GM23248 (cell line): ENCODE results near the gene DNASE1L1. TPM values are rescaled to one million over a fixed set of nuclear protein-coding genes. Genes with fewer than 3 reads are reported as not detected.

Experiments used
- DNase-seq: peaks from one replicate; pipeline ENCODE4 v3.0.0-alpha.2; 2015
- H2AFZ ChIP-seq: fragments of 200-600 bp; sonication (generic); 2 replicates; pipeline ENCODE4 v1.6.1; 2016; ENCODE audit warnings: antibody characterized with exemption
- H3F3A ChIP-seq: fragments of 200-600 bp; sonication (generic); 2 replicates; pipeline ENCODE4 v1.6.1; 2016; ENCODE audit warnings: mild to moderate bottlenecking, antibody characterized with exemption, mixed run types; ENCODE audit not compliant: insufficient read depth
- H3K27ac ChIP-seq: fragments of 200-600 bp; sonication (generic); 2 replicates; pipeline ENCODE4 v1.5.1; 2016; ENCODE audit warnings: mild to moderate bottlenecking
- H3K27me3 ChIP-seq: fragments of 200-600 bp; sonication (generic); replicated peaks from 2 replicates; pipeline ENCODE4 v1.6.1; 2016; ENCODE audit warnings: mild to moderate bottlenecking; ENCODE audit not compliant: insufficient read depth
- H3K36me3 ChIP-seq: fragments of 200-600 bp; sonication (generic); 2 replicates; pipeline ENCODE4 v1.6.1; 2016; ENCODE audit warnings: low read depth, mild to moderate bottlenecking
- H3K4me1 ChIP-seq: fragments of 200-600 bp; sonication (generic); 2 replicates; pipeline ENCODE4 v1.6.1; 2016; ENCODE audit warnings: mild to moderate bottlenecking; ENCODE audit not compliant: insufficient read depth
- H3K4me2 ChIP-seq: fragments of 200-600 bp; sonication (generic); one replicate; pipeline ENCODE4 v1.6.1; 2016; ENCODE audit warnings: mild to moderate bottlenecking; ENCODE audit not compliant: unreplicated experiment
- H3K4me3 ChIP-seq: fragments of 200-600 bp; sonication (generic); 2 replicates; pipeline ENCODE4 v1.5.1; 2016; ENCODE audit warnings: mild to moderate bottlenecking
- H3K79me2 ChIP-seq: fragments of 200-600 bp; sonication (generic); 2 replicates; pipeline ENCODE4 v1.6.1; 2016; ENCODE audit warnings: mild to moderate bottlenecking; ENCODE audit not compliant: insufficient read depth
- H3K9ac ChIP-seq: fragments of 200-600 bp; sonication (generic); 2 replicates; pipeline ENCODE4 v1.6.1; 2016; ENCODE audit warnings: mild to moderate bottlenecking
- H3K9me2 ChIP-seq: fragments of 200-600 bp; sonication (generic); 2 replicates; pipeline ENCODE4 v1.6.1; 2016; ENCODE audit warnings: mixed run types, mild to moderate bottlenecking, moderate library complexity; ENCODE audit not compliant: insufficient read depth
- H3K9me3 ChIP-seq: fragments of 200-600 bp; sonication (generic); one replicate; pipeline ENCODE4 v1.6.1; 2017; ENCODE audit warnings: low read depth
- H4K20me1 ChIP-seq: fragments of 200-600 bp; sonication (generic); 2 replicates; pipeline ENCODE4 v1.6.0; 2016; ENCODE audit not compliant: insufficient read depth
- EZH2 ChIP-seq: fragments of 200-600 bp; sonication (generic); IDR thresholded peaks from 2 replicates; pipeline ENCODE4 v1.6.1; 2018; ENCODE audit warnings: antibody characterized with exemption, mild to moderate bottlenecking; ENCODE audit not compliant: insufficient read depth, poor library complexity, severe bottlenecking
- EZH2phosphoT487 ChIP-seq: fragments of 200-600 bp; sonication (generic); IDR thresholded peaks from 2 replicates; pipeline ENCODE4 v1.6.1; 2018; ENCODE audit warnings: antibody characterized with exemption, moderate library complexity, mild to moderate bottlenecking, low read depth; ENCODE audit not compliant: insufficient read depth
- WGBS, 2 experiments: methylation state at CpG; one replicate each; pipeline ENCODE4 v1.1.6; 2015 to 2017; ENCODE audit warnings: low lambda C conversion rate in 2 of 2, low coverage in 1 of 2; ENCODE audit errors: missing lambda C conversion rate in 2 of 2; 5-methylcytosine and 5-hydroxymethylcytosine counted together
- in situ Hi-C: fragments of 300-500 bp; cut with MboI; formaldehyde crosslinking; loops from 2 replicates; pipeline ENCODE4 v1.15.0; 2020
- polyA plus RNA-seq: library from polyadenylated mRNA; unstranded; fragments of >200 nt; fragmentation: Nextera tagmentation; extraction: Ambion mirVana; gene quantifications from 2 replicates; pipeline ENCODE4 v1.2.1, GENCODE V29; 2016
- total RNA-seq: library from RNA; depleted of rRNA; stranded (reverse); fragments of >200 nt; shearing (Covaris generic); gene quantifications from 2 replicates; pipeline ENCODE4 v1.2.3, GENCODE V29; 2014

The DNASE1L1 gene
- total and polyA plus RNA-seq, 2 experiments from 2014 or later: 16.6 to 60.7 TPM

DNA sequence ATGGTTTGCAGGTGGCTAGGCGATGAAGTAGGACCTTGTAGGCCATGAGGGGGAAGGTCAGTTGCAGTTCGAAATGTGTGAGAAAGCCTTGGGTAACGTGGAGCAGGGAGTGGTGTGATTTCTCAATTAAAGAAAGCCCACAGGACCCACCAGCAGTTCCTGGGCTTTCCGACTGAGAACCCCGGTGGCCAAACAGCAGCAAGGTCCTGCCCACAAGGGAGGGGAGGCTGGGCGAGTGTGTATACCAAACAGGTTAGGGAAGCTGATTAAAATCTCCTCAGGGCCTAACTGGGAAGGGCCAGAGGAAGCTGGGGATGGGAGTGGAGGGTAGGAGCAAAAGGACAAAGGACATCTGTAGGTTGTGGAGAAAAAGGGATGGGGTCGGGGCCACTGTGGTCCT, 21.9 kb upstream of the DNASE1L1 start:
- no peaks in the 10 kb centered on the region for H3K4me1 ChIP-seq
- H4K20me1 ChIP-seq: no peaks in the 10 kb centered on the region
- WGBS, 2 experiments: 82 to 90% methylated on average over 4 to 7 of the region's 7 CpGs
- in situ Hi-C loops: no loop called here
- no peak for TF ChIP-seq EZH2phosphoT487
- H2AFZ ChIP-seq: no peak overlapping the region
- H3K79me2 ChIP-seq: peaks cover 31% of the 10 kb centered on the region
- H3K4me3 ChIP-seq: no peak overlapping the region
- no peaks in the 10 kb centered on the region for H3K9me2 ChIP-seq
- H3K27ac ChIP-seq: no peak overlapping the region
- H3K27me3 ChIP-seq: no peaks in the 10 kb centered on the region
- no peaks in the 10 kb centered on the region for H3F3A ChIP-seq
- no peaks in the 10 kb centered on the region for H3K9me3 ChIP-seq
- DNase-seq: no peak
- no peak overlapping the region for H3K9ac ChIP-seq
- no peak overlapping the region for H3K4me2 ChIP-seq
- no peaks in the 10 kb centered on the region for H3K36me3 ChIP-seq

DNA sequence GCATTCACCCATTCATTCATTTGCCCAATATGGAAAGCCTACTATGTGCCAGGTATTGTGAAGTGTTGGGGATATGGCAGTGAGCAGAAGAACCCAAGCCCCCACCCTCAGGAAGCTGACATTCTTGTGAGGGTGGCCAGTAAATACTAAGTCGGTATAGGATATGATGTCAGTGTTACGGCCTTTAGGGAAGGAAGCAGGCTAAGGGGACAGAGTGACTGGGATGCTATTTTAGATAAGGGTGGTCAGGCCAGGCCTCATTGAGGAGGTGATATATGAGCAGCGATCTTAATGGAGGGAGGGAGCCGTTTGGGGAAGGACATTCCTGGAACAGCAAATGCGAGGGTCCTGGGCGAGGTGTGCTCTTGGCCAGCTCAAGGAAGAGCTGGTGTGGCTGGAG, 21.4 kb upstream of the DNASE1L1 start:
- Histone ChIP-seq H3K27ac (no peak overlapping the region), H3K9me2 (no peaks in the 10 kb centered on the region), H3K9me3 (no peaks in the 10 kb centered on the region), H3K4me3 (no peak overlapping the region), H3K9ac (no peak overlapping the region), H3K79me2 (peaks cover 31% of the 10 kb centered on the region), H4K20me1 (no peaks in the 10 kb centered on the region), H3K27me3 (no peaks in the 10 kb centered on the region), H3K4me1 (no peaks in the 10 kb centered on the region), H2AFZ (no peak overlapping the region), H3F3A (no peaks in the 10 kb centered on the region), H3K4me2 (no peak overlapping the region), H3K36me3 (no peaks in the 10 kb centered on the region)
- no peak for DNase-seq
- TF ChIP-seq EZH2 (no peak), EZH2phosphoT487 (no peak)
- 75 to 84% methylated on average over 4 to 6 of the region's 6 CpGs for WGBS, 2 experiments
- in situ Hi-C loops: no loop called here

DNA sequence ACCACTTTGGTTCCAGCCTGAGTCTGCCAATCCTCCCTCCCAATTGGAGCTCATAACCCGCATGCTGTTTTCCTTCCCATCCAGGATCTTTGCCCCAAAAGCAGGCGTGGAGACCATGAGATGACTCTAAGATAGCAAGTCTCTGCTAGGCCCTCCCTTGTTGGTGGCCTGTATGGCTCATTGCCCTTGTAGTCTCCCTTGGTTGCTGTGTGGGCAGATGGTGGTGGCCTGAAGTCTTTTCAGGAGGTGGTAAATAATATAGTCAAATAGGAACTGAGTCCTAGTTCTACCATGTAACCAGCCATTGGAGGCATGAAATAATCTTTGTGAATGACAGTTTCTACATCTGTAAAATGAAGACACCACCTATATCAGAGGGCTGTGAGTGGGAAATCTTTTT, 20.7 kb upstream of the DNASE1L1 start:
- 80 to 83% methylated on average over 2 of the region's 2 CpGs for WGBS, 2 experiments
- DNase-seq: no peak
- no peaks in the 10 kb centered on the region for H4K20me1 ChIP-seq
- peak overlapping the region; percentile 68 for H3K4me2 ChIP-seq
- H3F3A ChIP-seq: no peaks in the 10 kb centered on the region
- no peaks in the 10 kb centered on the region for H3K9me2 ChIP-seq
- no peak overlapping the region for H2AFZ ChIP-seq
- no peaks in the 10 kb centered on the region for H3K9me3 ChIP-seq
- H3K9ac ChIP-seq: peak overlapping the region; percentile 81; the same call in 1 of the 2 replicates
- in situ Hi-C loops: no loop called here
- peaks cover 31% of the 10 kb centered on the region for H3K79me2 ChIP-seq
- TF ChIP-seq EZH2phosphoT487 (no peak), EZH2 (no peak)
- no peaks in the 10 kb centered on the region for H3K4me1 ChIP-seq
- no peaks in the 10 kb centered on the region for H3K27me3 ChIP-seq
- H3K36me3 ChIP-seq: no peaks in the 10 kb centered on the region
- H3K27ac ChIP-seq: no peak overlapping the region
- H3K4me3 ChIP-seq: peak overlapping the region; percentile 74

DNA sequence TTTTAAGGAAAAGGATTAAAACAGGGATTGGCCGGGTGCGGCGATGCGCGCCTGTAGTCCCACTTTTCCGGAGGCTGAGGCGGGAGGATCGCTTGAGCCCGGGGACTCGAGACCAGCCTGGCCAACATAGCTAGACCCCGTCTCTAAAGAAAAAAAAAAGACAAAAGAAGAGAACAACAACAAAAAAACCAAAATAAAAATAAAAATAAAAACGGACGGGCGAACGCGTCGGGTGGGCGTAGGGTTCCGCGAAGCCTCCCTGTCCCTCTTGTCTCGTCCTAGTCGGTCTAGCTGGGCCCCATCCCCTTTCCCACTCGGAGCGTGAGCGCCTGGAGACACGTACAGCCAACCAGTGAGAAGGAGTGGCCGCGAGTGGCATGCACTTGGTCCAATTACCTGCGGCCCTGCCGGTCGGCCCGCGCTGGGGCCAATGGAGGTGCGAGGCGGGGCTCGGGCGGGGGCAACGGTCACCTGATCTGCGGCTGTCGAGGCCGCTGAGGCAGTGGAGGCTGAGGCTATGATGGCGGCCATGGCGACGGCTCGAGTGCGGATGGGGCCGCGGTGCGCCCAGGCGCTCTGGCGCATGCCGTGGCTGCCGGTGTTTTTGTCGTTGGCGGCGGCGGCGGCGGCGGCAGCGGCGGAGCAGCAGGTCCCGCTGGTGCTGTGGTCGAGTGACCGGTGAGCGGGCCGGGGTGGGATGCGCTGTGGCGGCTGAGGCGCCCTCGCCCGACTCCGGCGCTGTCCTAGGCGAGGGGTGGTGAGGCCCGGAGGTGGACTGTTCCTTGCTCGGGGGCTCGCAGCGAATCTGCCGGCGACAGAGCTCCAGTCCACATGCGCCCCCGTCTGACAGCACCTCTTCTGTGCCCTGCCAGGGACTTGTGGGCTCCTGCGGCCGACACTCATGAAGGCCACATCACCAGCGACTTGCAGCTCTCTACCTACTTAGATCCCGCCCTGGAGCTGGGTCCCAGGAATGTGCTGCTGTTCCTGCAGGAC, 19.4 kb upstream of the DNASE1L1 start, which contains the start of gene ATP6AP1:
Gene ATP6AP1, plus strand, starts transcription at position 502 of the 996 bp plus-strand sequence. Its CDS starts 16 bp downstream, at position 518.
- no peaks in the 10 kb centered on the region for H4K20me1 ChIP-seq
- H3K4me1 ChIP-seq: no peaks in the 10 kb centered on the region
- H3K9me3 ChIP-seq: no peaks in the 10 kb centered on the region
- no peaks in the 10 kb centered on the region for H3K36me3 ChIP-seq
- TF ChIP-seq EZH2phosphoT487 (no peak), EZH2 (no peak)
- peak within 1 kb of the TSS; percentile 70 for H2AFZ ChIP-seq
- peak within 1 kb of the TSS; percentile 74 for H3K4me3 ChIP-seq
- WGBS, 2 experiments: 5 to 9% methylated on average over 30 to 32 of the region's 87 CpGs
- peak within 1 kb of the TSS; percentile 79 for H3K4me2 ChIP-seq
- no peaks in the 10 kb centered on the region for H3K27me3 ChIP-seq
- peak within 1 kb of the TSS; percentile 41; the same call in 1 of the 2 replicates for H3K27ac ChIP-seq
- no peaks in the 10 kb centered on the region for H3F3A ChIP-seq
- H3K79me2 ChIP-seq: peaks cover 31% of the 10 kb centered on the region
- H3K9ac ChIP-seq: peak within 1 kb of the TSS; percentile 81
- in situ Hi-C loops: no loop called here
- no peaks in the 10 kb centered on the region for H3K9me2 ChIP-seq
- peak; percentile 93 for DNase-seq
